HS-27A (cell line): ENCODE measurements around the gene SEMA3G.

ENCODE experiments used
- DNase-seq: peaks from one replicate; pipeline ENCODE4 v3.0.0-alpha.2; 2012; ENCODE audit warnings: low read depth, missing footprints

SEMA3G gene

GRCh38 chr3:52444860-52445793 lies at the start of gene SEMA3G:
Gene SEMA3G (minus strand): TSS chr3:52445103. CDS start chr3:52445027, 76 bp downstream.
- DNase-seq = no peak

GRCh38 chr3:52494445-52494844 lies 49.5 kb upstream of the SEMA3G start:
- DNase-seq = no peak

- DNase-seq = no peak
These were observed 48.5 kb upstream of the SEMA3G start for GRCh38 chr3:52493232-52494017.

- DNase-seq = no peak
These were observed 47.2 kb upstream of the SEMA3G start for GRCh38 chr3:52492059-52492458.

GRCh38 chr3:52490939-52491526 lies 46.1 kb upstream of the SEMA3G start:
- DNase-seq = no peak

GRCh38 chr3:52490035-52490938 lies 45.4 kb upstream of the SEMA3G start:
- no peak for DNase-seq

GRCh38 chr3:52489453-52489852 lies 44.5 kb upstream of the SEMA3G start:
- DNase-seq = no peak

- DNase-seq = no peak
These were observed 43.8 kb upstream of the SEMA3G start for GRCh38 chr3:52488746-52489145.

- DNase-seq = no peak
These were observed 43.1 kb upstream of the SEMA3G start for GRCh38 chr3:52487788-52488691.

GRCh38 chr3:52487050-52487787 lies 42.3 kb upstream of the SEMA3G start:
- no peak for DNase-seq

- no peak for DNase-seq
These were observed 40.0 kb upstream of the SEMA3G start for GRCh38 chr3:52484680-52485461.

GRCh38 chr3:52483577-52484381 lies 38.9 kb upstream of the SEMA3G start:
- no peak for DNase-seq

GRCh38 chr3:52483081-52483480 lies 38.2 kb upstream of the SEMA3G start:
- no peak for DNase-seq

GRCh38 chr3:52481819-52482521 lies 37.1 kb upstream of the SEMA3G start:
- no peak for DNase-seq

GRCh38 chr3:52480768-52481715 lies 36.1 kb upstream of the SEMA3G start:
- DNase-seq = no peak

GRCh38 chr3:52479877-52480575 lies 35.1 kb upstream of the SEMA3G start:
- DNase-seq = no peak
